ENCODE results near the gene HOXB7. TPM values are rescaled to one million over a fixed set of nuclear protein-coding genes. Genes with fewer than 3 reads are reported as not detected.
A peak's percentile ranks its signal among the peaks of the same experiment; 100 is the strongest.

HOXB7 gene
- total RNA-seq, 1 donor from 2014 or later: 0.50 TPM

DNA sequence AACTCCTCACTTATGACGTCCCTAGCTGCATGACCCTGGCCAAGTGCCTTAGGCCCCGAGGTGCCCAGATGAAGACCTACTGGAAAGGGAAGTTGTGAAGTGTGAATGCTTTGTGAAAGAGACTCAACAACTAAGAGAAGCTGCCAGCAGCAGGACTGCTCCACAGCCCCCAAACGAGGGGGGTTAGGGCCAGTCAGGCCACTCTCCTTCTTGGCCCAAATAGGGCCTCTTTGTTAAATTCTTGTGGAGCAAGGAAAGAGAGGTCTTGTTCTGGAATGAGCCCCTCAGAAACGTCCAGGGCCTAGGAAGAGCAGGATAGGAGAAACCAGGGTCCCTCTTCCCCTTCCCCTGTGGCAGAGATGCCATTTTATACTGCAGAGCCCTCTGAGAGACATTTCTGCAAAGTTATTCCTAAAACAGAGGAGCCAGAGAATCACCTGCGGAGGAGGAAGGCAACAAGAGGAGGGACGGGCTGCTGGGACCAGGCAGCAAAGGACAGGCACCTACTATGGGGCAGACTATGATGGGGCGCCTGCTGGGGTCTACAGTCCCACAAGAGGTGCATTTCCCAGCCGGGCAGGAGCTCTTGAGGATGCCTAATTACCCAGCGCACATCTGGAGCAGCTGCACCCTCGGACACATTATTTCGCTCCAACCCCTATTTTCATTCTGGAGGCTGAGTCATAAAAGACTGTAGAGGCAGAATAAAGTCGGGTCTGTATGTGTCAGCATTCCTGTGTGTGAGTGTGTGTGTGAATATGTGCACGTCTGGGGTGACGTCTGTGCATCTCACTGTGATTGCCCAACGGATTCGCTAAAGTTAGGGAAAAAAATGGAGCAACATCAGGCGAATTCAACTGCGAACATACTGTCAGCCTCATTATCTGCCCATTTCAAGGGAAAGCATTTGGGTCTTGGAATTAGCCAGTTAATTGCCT lies 26.8 kb upstream of the HOXB7 start:
- ATAC-seq (no peak), DNase-seq (ENCODE audit: low spot score) (no peak)

DNA sequence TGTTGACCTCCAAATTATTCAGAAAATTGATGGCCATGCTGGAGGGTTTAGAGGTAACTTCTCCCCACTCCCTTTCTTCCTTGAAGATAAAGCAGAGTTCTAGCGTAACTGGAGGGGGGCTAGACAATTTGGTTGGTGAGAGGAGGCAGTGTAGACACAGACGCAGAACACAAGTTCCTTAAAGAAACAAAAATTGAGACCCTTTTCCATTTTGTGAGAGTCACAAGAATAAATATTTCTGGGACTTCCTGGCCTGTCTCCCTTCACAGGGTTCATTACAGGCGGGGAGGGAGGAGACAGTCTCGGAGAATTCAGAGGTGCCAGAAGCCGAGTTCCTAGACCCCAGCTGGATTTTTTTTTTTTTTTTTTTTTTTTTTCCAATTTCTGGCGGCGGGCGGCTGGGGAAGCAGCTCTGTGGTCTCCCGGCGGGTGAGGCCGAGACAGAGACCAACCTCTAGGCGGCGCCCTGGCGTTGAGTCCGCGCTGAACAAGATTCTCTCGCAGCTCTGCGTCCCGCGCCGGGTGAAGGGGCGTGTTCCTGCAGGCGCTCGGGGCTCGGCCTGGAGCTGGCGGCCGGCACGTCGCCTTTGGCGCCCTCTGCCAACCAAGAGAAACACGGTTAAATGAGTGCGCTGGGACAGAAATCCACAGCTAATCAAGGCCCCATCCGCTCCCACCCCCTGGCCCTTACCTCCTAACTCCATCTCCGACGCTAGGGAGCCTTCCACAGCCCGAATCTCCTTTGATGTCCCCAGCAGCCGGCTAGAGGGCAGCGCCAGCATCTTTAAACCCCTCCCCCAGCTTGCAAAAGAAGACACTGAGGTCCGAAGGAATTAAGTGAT lies 25.6 kb upstream of the HOXB7 start:
- ATAC-seq: peak; percentile 67

DNA sequence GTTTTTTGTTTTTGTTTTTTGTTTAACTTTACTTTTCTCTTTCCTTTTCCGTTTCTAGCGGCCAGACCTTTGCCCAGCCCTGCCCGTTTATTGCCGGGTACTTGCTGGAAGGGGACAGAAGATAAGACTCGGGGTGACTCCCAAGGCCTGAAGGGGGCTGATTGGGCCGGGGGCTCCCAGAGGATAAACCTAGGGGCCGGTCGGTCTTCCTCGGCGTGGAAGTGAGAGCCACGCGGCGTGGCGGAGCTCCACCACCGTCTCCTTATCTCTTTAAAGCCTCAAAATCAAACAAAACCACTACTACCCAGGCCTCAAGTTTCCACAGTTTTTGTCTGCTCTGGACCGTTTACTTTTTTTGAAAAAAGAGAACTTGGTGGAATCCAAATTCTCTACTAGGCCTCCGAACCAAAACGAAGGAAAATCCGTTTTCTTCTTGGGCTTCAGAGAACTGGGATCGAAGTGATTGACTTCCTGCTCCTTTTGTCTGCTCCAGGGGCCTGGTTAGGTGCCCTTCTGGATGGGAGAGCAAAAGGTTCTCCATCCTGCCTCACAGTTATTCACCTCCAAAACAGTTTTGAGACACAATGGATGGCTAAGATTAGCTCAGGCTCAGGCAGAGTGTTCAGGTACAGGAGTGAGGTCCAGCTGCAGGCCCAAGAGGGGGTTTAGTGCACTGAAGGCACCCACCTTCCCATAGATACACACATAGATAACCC lies 23.8 kb upstream of the HOXB7 start:
- DNase-seq (ENCODE audit: low spot score) (no peak), ATAC-seq (no peak)

More for the DNA sequence above, 25.6 kb upstream of the HOXB7 start:
- no peak for DNase-seq (ENCODE audit: low spot score)

DNA sequence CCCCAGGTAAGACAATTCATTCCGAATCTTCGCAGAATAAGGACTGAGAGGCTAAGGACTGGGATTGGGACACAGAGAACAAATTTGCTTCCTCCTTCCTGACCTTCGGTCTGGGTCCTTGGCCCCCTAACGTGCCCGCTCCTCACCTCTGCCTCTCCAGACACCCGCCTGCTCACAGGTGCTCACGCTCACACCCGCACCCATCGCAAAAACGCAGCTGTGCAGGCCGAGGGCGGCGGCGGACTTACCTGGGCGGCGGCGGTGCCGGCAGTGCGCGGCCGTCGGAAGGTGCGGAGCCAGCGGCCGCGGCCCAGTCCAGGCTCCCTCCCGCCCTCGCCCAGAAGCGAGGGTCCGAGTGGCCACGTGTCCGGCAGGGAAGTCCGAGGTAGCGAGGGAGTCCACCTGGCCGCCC lies 22.5 kb upstream of the HOXB7 start:
- ATAC-seq (no peak), DNase-seq (ENCODE audit: low spot score) (no peak)

DNA sequence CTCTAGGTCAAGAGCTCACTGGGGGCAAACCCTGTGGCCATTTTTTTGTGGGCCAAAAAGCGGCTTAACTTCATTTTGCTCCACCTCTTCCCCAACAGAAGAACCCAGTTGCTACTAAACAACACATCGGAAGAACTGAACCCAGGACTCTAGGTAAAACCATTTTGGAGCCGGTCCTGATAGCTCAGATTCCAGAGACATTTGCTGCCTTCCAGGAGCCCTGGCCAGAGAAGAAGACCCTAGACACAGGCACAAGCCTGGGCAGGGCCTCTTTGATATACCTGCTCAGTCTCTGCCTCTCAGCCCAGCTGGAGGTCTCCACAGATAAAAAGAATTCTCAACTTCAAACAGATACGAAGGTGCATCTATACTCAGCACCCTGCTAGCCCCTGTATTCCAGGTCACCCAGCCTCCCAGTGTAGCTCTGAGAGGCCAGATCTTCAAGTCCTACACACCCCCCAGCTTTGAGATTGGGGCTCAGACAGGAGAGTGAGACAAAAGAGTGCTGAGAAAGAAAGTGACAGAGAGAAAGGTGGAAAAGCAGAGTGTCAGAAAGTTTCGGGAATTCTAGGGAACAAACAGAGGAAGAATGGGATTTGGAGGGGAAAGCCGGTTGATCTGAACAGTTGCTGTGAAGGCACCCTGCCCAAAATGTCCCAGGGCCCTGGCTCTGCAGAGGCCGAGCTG lies 21.9 kb upstream of the HOXB7 start:
- no peak for DNase-seq (ENCODE audit: low spot score)
- ATAC-seq: no peak

GRCh38 chr17:48631693-48632578 lies 21.1 kb upstream of the HOXB7 start:
- no peak for ATAC-seq
- DNase-seq (ENCODE audit: low spot score): no peak

DNA sequence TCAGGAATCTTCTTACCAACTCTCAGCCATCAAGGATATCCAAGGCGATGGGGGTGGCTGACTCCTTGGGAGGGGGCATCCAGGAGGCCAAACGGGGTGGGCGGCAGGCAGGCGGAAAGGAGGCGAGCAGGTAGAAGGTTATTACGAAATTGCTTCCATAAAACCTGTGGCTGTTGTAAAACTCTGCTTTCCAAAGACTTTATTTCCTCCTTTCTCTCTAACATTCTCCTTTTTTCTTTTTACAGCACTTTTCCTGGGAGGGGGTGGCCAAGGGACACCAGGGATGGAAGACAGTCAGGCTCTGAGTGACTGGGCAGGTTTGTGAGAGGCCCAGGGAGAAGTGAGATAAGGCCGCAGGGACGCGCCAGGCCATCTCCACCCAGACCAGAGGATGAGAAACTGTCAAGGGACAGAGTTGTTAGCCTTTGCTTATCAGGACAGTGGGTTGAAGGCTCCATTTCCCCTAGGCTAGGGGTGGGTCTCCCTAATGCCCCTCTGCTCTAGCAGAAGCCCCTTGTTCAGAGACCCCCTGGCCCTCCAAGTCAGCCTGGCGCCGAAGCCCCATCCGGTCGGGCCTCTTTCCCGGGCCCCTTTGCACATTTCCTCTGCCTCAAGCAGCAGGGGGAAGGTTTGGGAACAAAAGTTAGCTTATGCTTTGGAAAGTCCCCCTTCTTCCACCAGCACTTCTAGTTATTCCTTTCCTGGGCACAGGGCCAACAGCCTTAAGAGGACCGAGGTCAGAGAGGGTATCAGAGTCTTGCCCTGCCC lies 20.3 kb upstream of the HOXB7 start:
- no peak for DNase-seq (ENCODE audit: low spot score)
- ATAC-seq: no peak

- DNase-seq (ENCODE audit: low spot score) (no peak), ATAC-seq (no peak)
These were observed 19.4 kb upstream of the HOXB7 start for GRCh38 chr17:48630009-48630924.

DNA sequence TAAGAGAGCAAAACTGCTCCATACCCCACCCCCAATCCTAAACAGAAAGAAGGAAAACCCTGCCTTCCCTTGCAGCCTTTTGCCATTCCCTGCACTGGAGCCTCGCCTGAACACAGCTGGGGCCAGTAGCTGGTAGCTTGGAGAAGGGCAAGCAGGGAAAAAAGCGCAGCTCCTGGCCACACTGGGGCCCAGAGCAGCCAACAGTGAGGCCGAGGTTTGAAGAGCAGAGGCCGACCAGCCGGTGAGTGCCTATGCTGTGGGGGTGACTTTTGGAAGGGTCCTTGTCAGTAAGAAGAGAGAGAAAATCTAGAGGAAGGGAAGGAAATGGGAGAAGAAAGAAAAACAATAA lies 18.6 kb upstream of the HOXB7 start:
- ATAC-seq (no peak), DNase-seq (ENCODE audit: low spot score) (no peak)

DNA sequence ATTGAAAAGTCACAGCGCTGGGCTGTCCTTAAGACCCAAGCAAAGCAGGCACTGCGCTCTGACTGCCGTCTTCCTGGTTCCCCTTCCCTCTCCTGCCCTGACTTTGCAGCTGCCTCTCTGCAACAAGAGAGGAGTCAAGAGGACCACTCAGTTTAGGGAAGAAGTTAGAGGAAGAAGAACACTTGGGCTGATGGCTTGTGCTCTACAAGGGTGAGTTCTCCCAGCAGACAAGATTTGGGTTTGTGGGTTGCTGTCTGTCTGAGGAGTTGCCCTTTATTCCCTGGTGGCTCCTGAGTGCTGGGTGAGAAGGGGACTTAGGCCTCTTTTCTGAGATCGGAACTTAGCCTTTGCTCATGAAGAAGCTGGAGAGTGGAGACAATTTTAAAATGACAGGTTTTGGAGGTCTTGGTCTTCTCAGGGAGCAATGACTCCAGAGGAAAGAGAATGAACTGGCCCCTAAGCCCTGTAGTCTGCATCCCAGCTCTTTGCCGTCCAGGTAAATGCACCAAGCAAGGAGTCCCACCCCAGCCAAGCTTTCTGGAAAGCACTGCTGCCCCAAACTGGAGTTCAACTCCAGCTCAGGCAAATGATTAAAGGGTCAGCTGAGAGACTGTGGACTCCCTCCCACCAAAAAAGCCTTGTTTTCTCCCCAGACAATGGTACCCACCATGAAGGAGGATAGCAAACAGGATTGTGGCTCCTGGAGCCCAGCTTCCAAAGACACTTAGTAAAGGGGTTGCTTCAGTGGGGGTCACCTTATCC lies 18.0 kb upstream of the HOXB7 start:
- ATAC-seq (no peak), DNase-seq (ENCODE audit: low spot score) (no peak)

DNA sequence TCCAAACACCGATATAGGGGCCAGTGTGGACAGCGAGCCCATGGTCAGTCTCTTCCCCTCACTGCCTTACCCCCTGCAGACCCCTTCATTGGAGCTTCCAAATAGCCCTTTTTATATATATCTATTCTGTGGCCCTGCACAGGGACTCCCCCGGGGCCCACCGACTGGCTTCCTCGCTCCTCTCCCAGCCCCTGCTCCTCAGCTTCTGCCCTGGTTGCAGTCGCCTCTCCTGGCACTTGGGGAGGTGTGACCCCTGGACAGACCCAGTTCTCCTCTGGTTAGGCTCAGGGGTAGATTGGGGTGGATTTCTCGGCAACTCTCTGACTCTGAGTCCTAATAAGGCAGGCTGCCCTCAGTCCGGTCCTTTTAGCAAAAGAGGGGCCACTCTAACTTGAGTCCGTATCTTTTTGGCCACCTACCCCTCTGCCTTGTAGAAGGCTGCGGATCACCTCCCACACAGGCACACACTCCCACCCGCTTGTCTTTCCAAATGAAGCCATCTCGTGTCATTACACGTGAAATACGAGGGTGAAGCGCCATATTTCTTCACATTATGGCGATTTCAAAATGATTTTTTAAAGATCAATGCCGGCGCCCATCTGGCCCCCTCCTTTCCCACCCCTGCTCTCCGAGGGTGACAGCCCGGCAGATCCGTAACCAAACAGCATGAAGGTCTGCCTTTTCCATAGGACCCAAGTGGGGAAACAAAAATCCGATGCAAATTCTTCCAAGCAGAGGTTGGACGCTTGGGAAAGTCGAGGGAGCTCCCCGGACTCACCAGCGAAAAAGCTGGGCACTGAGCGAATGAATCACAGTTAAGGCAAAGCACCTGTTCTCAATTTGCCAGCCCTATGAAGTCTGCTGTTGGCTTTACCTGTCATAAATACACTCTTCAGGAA lies 17.1 kb upstream of the HOXB7 start:
- DNase-seq (ENCODE audit: low spot score) (no peak), ATAC-seq (no peak)

- DNase-seq (ENCODE audit: low spot score) (no peak), ATAC-seq (no peak)
These were observed 16.3 kb upstream of the HOXB7 start for GRCh38 chr17:48627118-48627597.

GRCh38 chr17:48626245-48627117 lies 15.7 kb upstream of the HOXB7 start, which contains the start of gene HOXB9:
Gene HOXB9, minus strand, starts transcription at chr17:48626358. Its CDS starts 89 bp downstream, at chr17:48626269.
- DNase-seq (ENCODE audit: low spot score): no peak
- no peak for ATAC-seq

- ATAC-seq: peak; percentile 74
- DNase-seq (ENCODE audit: low spot score): no peak
These were observed 14.9 kb upstream of the HOXB7 start for GRCh38 chr17:48625495-48626244.
